ENCODE results near the gene DSTN. TPM values are rescaled to one million over a fixed set of nuclear protein-coding genes. Genes with fewer than 3 reads are reported as not detected.
A peak's percentile ranks its signal among the peaks of the same experiment; 100 is the strongest.

Gene DSTN
- total RNA-seq, 6 experiments from 2014 or later: 65.8 to 94.4 (median 86.9) TPM

DNA sequence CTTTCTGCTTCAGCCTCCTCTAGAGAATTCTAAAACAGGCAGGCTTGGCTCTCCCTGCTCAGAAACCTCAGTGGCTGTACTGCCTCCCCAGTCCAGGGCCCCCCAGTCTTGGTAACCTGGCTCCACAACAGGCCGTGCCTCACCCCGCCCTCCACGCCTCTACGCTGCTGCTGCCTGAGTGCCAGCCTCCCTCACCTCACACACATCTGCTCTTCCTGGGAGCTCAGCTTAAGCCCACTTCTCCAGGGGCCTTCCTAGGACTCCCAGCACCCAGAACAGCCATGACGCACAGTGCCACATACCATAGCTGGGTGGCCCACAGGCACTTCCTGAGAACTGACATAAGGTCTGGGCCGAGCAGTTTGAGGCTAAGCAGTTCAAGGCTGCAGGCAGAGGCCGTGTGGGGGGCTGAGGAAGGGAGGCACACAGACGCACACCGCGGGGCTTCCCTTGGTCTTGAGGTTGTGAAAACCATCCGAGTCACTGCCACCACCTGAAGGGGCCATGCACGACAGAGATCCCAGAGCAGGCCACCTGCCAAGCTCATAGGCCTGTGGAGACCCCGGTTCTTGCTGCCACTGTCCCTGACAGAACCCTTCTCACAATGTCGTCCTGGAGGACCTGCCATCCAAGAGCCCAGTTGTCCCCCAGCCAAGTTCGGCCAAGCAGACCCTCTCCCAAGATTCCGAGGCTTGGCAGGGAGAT, 42.6 kb downstream of the DSTN start:
- peaks cover 0 to 29% (median 17%) of the 10 kb centered on the region in 4 donors for H3K36me3 ChIP-seq
- WGBS (ENCODE audit: insufficient coverage, low coverage, low lambda C conversion rate, missing lambda C conversion rate): 51% methylated on average over 7 of the region's 16 CpGs
- no peaks in the 10 kb centered on the region for H3K4me1 ChIP-seq
- DNase-seq: peak in 1 of 3 donors; percentile 34
- H3K27ac ChIP-seq: peak overlapping the region in 2 of 3 donors; percentile 6 to 14
- no peaks in the 10 kb centered on the region for H3K9me3 ChIP-seq
- intact Hi-C loops (cut with DNase I): loop anchor here (10.0 kb wide), 1 partner anchor 78 kb away; the partner anchor contains the start of gene BFSP1 (in 2 of the 2)
- H3K27me3 ChIP-seq: no peaks in the 10 kb centered on the region
- H3K4me3 ChIP-seq: no peak overlapping the region
- peak; percentile 1 to 15 (median 7) for ATAC-seq
- TF ChIP-seq POLR2A (IDR thresholded peaks at IDR 0.05): peak; percentile 6
- TF ChIP-seq, protein P1, sequence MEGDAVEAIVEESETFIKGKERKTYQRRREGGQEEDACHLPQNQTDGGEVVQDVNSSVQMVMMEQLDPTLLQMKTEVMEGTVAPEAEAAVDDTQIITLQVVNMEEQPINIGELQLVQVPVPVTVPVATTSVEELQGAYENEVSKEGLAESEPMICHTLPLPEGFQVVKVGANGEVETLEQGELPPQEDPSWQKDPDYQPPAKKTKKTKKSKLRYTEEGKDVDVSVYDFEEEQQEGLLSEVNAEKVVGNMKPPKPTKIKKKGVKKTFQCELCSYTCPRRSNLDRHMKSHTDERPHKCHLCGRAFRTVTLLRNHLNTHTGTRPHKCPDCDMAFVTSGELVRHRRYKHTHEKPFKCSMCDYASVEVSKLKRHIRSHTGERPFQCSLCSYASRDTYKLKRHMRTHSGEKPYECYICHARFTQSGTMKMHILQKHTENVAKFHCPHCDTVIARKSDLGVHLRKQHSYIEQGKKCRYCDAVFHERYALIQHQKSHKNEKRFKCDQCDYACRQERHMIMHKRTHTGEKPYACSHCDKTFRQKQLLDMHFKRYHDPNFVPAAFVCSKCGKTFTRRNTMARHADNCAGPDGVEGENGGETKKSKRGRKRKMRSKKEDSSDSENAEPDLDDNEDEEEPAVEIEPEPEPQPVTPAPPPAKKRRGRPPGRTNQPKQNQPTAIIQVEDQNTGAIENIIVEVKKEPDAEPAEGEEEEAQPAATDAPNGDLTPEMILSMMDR (IDR thresholded peaks at IDR 0.05): no peak

DNA sequence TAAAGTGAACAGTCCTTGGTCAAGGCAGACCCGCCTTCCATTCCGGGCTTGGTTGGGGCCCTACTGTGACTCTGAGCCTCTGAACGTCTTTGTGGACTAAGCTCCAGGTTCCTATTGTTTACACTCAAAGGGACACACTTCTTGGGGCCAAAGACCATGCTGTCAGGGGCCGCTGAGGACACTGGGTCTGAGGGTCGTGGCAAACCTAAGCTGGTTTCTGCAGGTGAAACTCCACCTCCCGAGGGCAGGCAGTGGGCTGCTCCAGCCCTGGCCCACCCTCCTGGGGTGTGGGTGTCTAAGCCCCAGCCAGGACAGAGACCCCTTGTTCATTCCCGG, 43.1 kb downstream of the DSTN start:
- intact Hi-C loops (cut with DNase I): loop anchor here (10.0 kb wide), 1 partner anchor 78 kb away; the partner anchor contains the start of gene BFSP1 (in 2 of the 2)
- TF ChIP-seq POLR2A (IDR thresholded peaks at IDR 0.05): no peak
- TF ChIP-seq, protein P1 (IDR thresholded peaks at IDR 0.05): no peak
- no peak for DNase-seq
- WGBS (ENCODE audit: insufficient coverage, low coverage, low lambda C conversion rate, missing lambda C conversion rate): 20% methylated on average over 1 of the region's 7 CpGs
- Histone ChIP-seq H3K9me3 (no peaks in the 10 kb centered on the region), H3K27ac (no peak overlapping the region), H3K27me3 (no peaks in the 10 kb centered on the region), H3K4me3 (no peak overlapping the region), H3K36me3 (peaks cover 0 to 34% (median 21%) of the 10 kb centered on the region in 4 donors), H3K4me1 (no peaks in the 10 kb centered on the region)
- no peak for ATAC-seq

DNA sequence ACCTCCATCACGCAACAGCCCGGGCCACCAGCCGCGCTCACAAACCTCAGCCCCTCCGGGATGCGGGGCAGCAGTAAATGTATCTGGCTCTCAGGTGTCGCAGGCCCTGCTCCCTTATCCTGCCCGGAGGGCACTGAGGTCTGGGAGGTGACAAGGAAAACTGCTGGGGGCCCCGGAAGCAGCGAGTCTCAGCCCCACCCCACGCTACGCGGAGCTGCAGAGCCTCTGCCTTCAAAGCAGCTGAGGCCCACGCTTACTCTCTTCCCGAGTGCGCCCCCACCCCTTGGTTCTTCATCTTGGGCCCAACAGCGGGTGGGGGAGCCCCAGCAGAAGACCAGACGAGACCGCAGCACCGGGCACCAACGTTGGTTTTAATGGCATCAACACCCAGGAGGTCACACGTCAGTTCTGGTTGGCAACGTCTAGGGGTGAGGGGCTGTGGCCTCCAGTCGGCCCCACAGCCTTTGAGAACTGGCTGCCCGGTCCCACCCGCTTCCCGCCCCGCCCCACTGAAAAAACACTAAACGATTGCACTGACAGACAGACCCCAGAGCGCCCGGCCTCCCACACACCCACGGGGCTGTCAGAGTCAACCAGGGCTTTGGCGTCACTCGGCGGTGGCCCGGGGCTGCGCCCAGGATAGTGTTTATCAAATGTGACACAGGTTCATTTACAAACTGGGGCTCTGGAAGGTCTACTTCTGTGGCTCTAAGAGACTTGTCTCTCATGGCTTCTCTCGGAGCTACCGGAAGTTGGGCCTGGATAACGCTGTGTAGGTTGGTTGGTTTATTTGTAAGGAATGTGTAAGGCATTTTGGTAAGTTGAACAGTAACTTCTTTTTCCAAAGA, 43.7 kb downstream of the DSTN start:
- peaks cover 0 to 40% (median 26%) of the 10 kb centered on the region in 4 donors for H3K36me3 ChIP-seq
- H3K27ac ChIP-seq: no peak overlapping the region

DNA sequence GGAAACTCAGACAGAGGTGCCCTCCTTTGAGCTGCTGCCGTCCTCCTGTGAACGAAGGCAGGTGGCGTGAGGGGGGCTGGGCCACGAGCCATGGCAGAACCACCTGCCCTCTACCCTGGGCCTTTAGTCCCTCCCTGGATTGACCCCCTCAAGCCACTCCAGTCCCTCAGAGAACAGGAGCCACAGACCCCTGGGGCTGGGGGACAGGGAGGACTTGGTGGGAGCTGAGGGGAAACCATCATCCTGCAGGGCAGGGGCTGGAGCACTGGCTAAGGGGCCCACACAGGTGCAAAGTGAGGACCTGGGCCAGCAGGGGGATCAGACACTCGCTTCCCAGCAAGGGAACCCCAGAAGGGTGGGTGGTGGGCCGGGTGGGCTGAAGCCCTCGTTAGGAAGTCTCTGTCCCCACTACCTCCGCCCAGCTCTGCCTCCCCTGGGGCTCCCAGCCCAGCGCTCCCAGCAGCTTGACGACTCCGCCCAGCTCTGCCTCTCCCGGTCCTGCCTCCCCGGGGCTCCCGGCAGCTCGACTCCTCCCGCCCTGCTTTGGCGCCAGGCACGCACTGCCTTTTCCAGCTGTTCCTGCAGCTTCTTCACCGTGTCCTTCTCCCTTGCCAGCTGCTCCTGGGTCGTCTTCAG, 44.4 kb downstream of the DSTN start:
- 25% methylated on average over 9 of the region's 20 CpGs for WGBS (ENCODE audit: insufficient coverage, low coverage, low lambda C conversion rate, missing lambda C conversion rate)
- ATAC-seq: peak; percentile 10 to 39 (median 29)
- H3K27me3 ChIP-seq: no peaks in the 10 kb centered on the region
- H3K36me3 ChIP-seq: peaks cover 0 to 48% (median 29%) of the 10 kb centered on the region in 4 donors
- TF ChIP-seq POLR2A (IDR thresholded peaks at IDR 0.05): no peak
- TF ChIP-seq, protein P1 (IDR thresholded peaks at IDR 0.05): no peak
- no peak overlapping the region for H3K4me3 ChIP-seq
- H3K9me3 ChIP-seq: no peaks in the 10 kb centered on the region
- intact Hi-C loops (cut with DNase I): loop anchor here (10.0 kb wide), 1 partner anchor 79 kb away; the partner anchor contains the start of gene BFSP1 (in 2 of the 2)
- H3K4me1 ChIP-seq: no peaks in the 10 kb centered on the region
- no peak overlapping the region for H3K27ac ChIP-seq
- peak in 2 of 3 donors; percentile 60 to 69 for DNase-seq

More for the DNA sequence above, 43.7 kb downstream of the DSTN start:
- ATAC-seq (no peak), DNase-seq (peak in 2 of 3 donors; percentile 25 to 56)
- Histone ChIP-seq H3K4me3 (no peak overlapping the region), H3K27me3 (no peaks in the 10 kb centered on the region), H3K9me3 (no peaks in the 10 kb centered on the region), H3K4me1 (no peaks in the 10 kb centered on the region)
- TF ChIP-seq POLR2A (IDR thresholded peaks at IDR 0.05): no peak
- TF ChIP-seq, protein P1 (IDR thresholded peaks at IDR 0.05): no peak
- intact Hi-C loops (cut with DNase I): loop anchor here (10.0 kb wide), 1 partner anchor 79 kb away; the partner anchor contains the start of gene BFSP1 (in 2 of the 2)
- 82% methylated on average over 4 of the region's 40 CpGs for WGBS (ENCODE audit: insufficient coverage, low coverage, low lambda C conversion rate, missing lambda C conversion rate)
